Activated naive CD4-positive, alpha-beta T cell treated with anti-CD3 and anti-CD28 coated beads, Interleukin-2, amount 10 ng/mL, durations not matched to agents 7 days and 5 days (primary cell): Measurements from ENCODE around the gene ARHGDIA.

Experiments used
- CTCF ChIA-PET: fragments of 350-600 bp; sonication (Branson Sonifier 250); formaldehyde crosslinking; loops from one replicate; lab custom pipeline; 2021; ENCODE audit warnings: antibody characterized with exemption; lab: Charles Lee
- DNase-seq: peaks from one replicate; pipeline ENCODE4 v3.0.0-alpha.2; 2020
- H3K27ac Mint-ChIP-seq: one replicate; pipeline ENCODE4 v1.8.0; 2021; ENCODE audit warnings: mild to moderate bottlenecking, moderate library complexity, mixed read lengths
- H3K27me3 Mint-ChIP-seq: one replicate; pipeline ENCODE4 v1.8.0; 2021; ENCODE audit warnings: mild to moderate bottlenecking, mixed read lengths
- H3K36me3 Mint-ChIP-seq: one replicate; pipeline ENCODE4 v1.8.0; 2021; ENCODE audit warnings: mixed read lengths
- H3K4me1 Mint-ChIP-seq: one replicate; pipeline ENCODE4 v1.8.0; 2021; ENCODE audit warnings: mixed read lengths
- H3K4me3 Mint-ChIP-seq: one replicate; pipeline ENCODE4 v1.8.0; 2021; ENCODE audit warnings: mild to moderate bottlenecking, moderate library complexity, mixed read lengths
- H3K9me3 Mint-ChIP-seq: one replicate; pipeline ENCODE4 v1.8.0; 2021; ENCODE audit warnings: mixed read lengths

Gene ARHGDIA

DNA sequence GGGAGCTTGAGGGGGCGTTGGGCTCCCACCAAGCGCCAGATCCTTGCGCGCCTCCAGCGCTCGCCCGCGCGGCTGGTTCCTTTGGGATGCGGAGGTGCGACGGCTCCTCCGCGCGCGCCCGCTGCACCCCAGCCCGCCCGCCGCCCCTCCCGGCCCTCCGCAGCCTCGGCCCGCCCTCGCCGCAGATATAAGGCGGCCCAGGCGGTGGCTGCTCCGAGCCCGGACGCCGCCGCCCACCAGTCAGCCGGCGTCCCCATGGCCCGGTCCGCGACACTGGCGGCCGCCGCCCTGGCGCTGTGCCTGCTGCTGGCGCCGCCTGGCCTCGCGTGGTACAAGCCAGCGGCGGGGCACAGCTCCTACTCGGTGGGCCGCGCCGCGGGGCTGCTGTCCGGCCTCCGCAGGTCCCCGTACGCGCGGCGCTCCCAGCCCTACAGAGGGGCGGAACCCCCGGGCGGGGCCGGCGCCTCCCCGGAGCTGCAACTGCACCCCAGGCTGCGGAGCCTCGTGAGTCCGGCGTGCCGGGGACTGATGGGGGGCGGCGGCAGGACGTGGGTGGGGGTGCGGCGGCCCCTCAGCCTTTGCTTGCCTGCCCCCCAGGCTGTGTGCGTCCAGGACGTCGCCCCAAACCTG lies 31.0 kb upstream of the ARHGDIA start, which contains the start of gene NPB:
Gene NPB, plus strand, starts transcription at position 216 of the 630 bp plus-strand sequence. Its CDS starts 40 bp downstream, at position 256.
- Mint-ChIP-seq H3K36me3 (peaks cover 23% of the 10 kb centered on the region), H3K4me1 (peaks cover 5% of the 10 kb centered on the region), H3K9me3 (no peaks in the 10 kb centered on the region), H3K27ac (no peak within 1 kb of the TSS), H3K27me3 (peaks cover 32% of the 10 kb centered on the region), H3K4me3 (peak within 1 kb of the TSS; percentile 11)
- CTCF ChIA-PET, result no interaction called here
- DNase-seq, result peak; percentile 40

DNA sequence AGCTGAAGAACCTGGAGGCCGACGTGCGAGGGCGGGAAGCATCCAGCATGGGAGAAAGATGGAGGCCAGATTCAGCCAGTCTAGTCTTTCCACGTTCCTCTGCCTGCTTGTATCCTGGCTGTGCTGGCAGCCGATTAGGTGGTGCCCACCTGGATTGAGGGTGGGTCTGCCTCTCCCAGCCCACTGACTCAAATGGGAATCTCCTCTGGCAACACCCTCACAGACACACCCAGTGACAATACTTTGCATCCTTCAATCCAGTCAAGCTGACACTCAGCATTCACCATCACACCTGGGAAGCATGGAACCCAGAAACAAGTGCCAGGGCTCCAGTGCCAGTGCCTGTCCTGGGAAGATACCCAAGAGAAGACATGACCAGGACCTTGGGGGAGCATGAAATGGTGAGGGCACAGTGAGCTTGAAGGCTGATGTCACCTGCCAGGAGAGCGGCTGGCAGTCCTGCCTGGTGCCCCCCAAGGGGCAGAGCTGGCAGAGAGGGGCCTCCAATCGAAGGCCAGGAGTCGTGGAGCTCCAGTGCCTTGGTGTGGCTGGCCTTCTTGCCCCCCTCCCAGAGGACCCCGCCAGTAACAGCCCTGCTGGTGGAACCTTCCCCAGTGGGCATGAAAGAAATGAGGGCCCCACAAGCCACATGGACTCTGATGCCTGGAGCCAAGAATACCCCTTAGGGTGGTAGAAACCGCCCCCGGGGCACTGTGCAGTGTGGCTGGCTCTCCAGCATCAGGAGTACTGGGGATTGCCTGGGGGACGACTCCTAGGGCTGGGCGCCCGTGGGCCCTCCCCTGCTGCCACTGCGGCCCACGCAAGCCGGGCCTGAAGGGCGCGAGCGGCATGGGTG lies 30.3 kb upstream of the ARHGDIA start:
- H3K4me3 Mint-ChIP-seq, result peak overlapping the region; percentile 11
- H3K27me3 Mint-ChIP-seq, result peaks cover 32% of the 10 kb centered on the region
- H3K36me3 Mint-ChIP-seq, result peaks cover 18% of the 10 kb centered on the region
- H3K4me1 Mint-ChIP-seq, result peaks cover 5% of the 10 kb centered on the region
- CTCF ChIA-PET, result no interaction called here
- no peak overlapping the region for H3K27ac Mint-ChIP-seq
- DNase-seq, result no peak
- H3K9me3 Mint-ChIP-seq, result no peaks in the 10 kb centered on the region

DNA sequence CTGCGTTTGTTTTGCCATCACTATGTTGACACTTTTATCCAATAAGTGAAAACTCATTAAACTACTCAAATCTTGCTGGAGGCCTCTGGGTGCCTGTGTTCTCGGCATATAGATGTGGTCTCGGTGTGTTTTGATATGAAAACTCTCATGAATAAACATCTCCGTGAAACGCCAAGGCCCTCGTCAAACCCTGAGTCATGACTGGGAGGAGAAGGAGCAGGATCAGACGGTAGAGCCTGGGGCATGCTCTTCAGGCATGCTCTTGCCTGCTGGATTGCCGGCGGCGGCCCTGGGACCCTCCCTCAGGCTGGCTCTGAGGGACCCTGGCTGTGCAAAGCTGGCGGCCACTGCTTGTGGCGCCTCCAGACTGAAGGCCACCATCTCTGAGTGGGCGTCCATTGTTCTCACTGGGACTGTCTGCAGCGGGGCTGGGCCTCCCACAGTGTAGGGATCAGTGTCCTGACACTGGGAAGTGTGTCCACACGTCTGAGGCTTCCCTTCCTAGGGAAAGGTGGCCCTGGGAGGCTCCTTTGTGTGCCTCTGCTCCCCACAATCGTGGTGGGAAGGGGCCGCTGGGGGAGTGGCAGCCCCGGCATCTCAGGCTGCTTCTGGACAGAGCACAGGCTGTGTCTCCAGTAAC lies 29.2 kb upstream of the ARHGDIA start:
- H3K4me3 Mint-ChIP-seq, result no peak overlapping the region
- no peaks in the 10 kb centered on the region for H3K9me3 Mint-ChIP-seq
- CTCF ChIA-PET, result no interaction called here
- peaks cover 32% of the 10 kb centered on the region for H3K27me3 Mint-ChIP-seq
- no peak for DNase-seq
- H3K27ac Mint-ChIP-seq, result no peak overlapping the region
- H3K36me3 Mint-ChIP-seq, result peaks cover 23% of the 10 kb centered on the region
- peaks cover 5% of the 10 kb centered on the region for H3K4me1 Mint-ChIP-seq

DNA sequence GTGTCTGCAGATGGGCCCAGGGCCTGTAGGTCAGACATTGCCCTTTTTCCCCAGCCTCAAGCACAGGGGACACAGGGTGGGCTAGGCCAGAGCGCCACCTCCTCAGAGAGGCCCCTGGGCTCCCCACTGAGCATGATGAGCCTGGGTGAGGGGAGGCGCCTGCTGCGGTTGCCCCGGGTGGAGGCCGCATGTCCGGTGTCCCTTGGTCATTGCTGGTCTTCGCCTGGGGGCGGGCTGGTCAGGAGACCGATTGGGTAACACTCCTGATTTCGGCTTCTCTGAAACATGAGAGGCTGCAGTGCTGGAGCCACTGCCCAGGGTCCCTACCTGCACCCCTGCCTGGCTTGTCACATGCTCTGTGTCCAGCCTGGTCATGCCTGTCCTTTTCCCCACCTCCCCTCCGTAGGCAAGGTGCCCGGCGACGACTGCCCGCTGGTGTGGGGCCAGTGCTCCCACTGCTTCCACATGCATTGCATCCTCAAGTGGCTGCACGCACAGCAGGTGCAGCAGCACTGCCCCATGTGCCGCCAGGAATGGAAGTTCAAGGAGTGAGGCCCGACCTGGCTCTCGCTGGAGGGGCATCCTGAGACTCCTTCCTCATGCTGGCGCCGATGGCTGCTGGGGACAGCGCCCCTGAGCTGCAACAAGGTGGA lies 28.5 kb upstream of the ARHGDIA start:
- CTCF ChIA-PET, result no interaction called here
- H3K27me3 Mint-ChIP-seq, result peaks cover 32% of the 10 kb centered on the region
- H3K4me3 Mint-ChIP-seq, result no peak overlapping the region
- H3K4me1 Mint-ChIP-seq, result peaks cover 5% of the 10 kb centered on the region
- H3K9me3 Mint-ChIP-seq, result no peaks in the 10 kb centered on the region
- DNase-seq, result no peak
- H3K27ac Mint-ChIP-seq, result no peak overlapping the region
- peaks cover 24% of the 10 kb centered on the region for H3K36me3 Mint-ChIP-seq

DNA sequence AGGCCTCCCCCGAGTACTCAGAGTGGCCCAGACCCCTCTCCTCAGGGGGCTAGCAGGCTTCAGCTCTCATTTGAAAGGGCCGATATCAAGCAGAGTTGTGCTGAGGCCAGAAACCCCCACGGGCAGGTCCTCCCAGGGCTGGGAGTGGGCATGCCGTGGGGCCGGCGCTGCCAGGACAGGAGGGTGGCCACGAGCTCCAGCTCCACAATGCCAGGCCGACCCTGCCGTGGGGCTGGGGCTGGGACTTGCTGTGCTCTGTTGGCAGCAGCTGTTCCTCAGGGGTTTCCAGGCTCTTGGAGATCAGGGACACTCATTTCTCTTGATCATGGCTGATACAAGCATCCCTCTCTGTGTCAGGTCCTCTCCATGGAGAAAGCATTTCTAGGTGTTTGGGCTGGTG lies 27.7 kb upstream of the ARHGDIA start:
- CTCF ChIA-PET, result no interaction called here
- no peak overlapping the region for H3K4me3 Mint-ChIP-seq
- no peak for DNase-seq
- H3K27me3 Mint-ChIP-seq, result peaks cover 30% of the 10 kb centered on the region
- peaks cover 5% of the 10 kb centered on the region for H3K4me1 Mint-ChIP-seq
- no peak overlapping the region for H3K27ac Mint-ChIP-seq
- no peaks in the 10 kb centered on the region for H3K9me3 Mint-ChIP-seq
- peaks cover 22% of the 10 kb centered on the region for H3K36me3 Mint-ChIP-seq

DNA sequence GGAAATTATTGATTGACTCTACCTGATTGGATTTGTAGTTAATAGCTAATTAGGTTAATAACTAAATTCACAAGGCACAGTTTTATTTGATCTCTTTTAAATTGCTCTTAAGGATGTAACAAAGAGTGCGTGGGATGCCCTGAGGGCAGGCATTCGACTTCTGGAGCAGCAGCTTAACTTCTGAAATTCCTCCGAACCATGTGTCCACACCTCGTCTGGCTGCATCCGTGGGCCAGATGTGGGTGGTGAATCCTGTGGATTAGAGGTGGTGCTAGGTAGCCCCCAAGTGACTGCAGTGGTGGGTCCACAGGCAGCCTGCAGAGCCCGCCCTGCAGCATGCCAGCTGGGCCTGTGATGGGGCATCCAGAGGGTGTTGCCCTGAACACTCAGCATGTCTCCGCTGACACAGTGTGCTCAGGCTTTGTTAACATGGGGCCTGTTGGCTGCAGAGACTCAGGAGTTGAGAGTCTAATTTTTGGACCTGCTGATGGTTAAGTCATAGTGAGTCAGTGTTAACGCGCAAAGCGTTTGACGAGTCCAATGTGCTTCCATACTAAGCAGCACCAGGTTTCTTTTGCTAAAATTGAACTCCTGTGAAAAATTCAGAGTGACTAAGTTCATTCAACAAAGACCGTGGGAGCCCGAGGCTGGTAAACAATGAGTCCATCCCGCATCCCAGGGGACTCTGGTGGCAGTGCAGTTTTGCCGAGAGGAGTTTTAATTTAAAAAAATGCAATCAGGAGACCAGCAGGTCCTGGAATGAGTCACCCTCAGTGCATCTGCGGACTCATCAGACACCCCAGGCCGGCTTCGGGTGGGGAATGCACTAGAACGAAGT lies 27.1 kb upstream of the ARHGDIA start:
- Mint-ChIP-seq H3K27me3 (peaks cover 24% of the 10 kb centered on the region), H3K4me3 (no peak overlapping the region), H3K9me3 (no peaks in the 10 kb centered on the region), H3K4me1 (peaks cover 7% of the 10 kb centered on the region), H3K36me3 (peaks cover 22% of the 10 kb centered on the region), H3K27ac (no peak overlapping the region)
- CTCF ChIA-PET, result no interaction called here
- DNase-seq, result no peak

DNA sequence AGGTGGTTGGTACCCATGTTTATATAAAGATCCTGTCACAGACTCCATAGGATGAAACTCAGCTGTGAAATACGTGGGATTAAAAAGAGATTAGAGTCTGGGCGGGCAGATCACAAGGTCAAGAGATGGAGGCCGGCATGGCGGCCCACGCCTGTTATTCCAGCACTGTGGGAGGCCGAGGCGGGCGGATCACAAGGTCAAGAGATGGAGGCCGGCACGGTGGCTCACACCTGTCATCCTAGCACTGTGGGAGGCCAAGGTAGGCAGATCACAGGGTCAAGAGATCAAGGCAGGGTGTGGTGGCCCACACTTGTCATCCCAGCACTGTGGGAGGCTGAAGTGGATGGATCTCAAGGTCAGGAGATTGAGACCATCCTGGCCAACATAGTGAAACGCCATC lies 24.3 kb upstream of the ARHGDIA start:
- CTCF ChIA-PET, result no interaction called here
- Mint-ChIP-seq H3K9me3 (no peaks in the 10 kb centered on the region), H3K4me1 (peaks cover 10% of the 10 kb centered on the region), H3K4me3 (no peak overlapping the region), H3K27ac (no peak overlapping the region), H3K36me3 (peaks cover 21% of the 10 kb centered on the region), H3K27me3 (no peaks in the 10 kb centered on the region)
- no peak for DNase-seq

DNA sequence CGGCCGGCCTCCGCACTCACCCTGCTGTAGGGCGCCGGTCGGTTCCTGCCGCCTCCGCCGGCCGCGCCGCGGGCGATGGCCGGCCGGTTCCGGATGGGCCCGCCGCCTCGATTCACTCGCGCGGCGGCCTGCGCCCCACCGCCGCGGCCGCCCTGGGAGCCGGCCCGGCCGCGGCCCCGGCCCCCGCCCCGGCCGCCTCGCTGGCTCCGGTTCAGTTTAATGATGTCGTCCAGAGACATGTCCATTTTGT lies 20.1 kb upstream of the ARHGDIA start:
- CTCF ChIA-PET, result interaction anchor here (0.6 to 1.3 kb wide), 3 partner anchors 22 to 36 kb away, joined by 3 read pairs; no protein-coding TSS in a partner anchor
- peak overlapping the region; percentile 96 for H3K4me3 Mint-ChIP-seq
- peaks cover 37% of the 10 kb centered on the region for H3K4me1 Mint-ChIP-seq
- no peaks in the 10 kb centered on the region for H3K27me3 Mint-ChIP-seq
- H3K36me3 Mint-ChIP-seq, result peaks cover 37% of the 10 kb centered on the region
- H3K9me3 Mint-ChIP-seq, result no peaks in the 10 kb centered on the region
- H3K27ac Mint-ChIP-seq, result peak overlapping the region; percentile 99
- DNase-seq, result no peak

DNA sequence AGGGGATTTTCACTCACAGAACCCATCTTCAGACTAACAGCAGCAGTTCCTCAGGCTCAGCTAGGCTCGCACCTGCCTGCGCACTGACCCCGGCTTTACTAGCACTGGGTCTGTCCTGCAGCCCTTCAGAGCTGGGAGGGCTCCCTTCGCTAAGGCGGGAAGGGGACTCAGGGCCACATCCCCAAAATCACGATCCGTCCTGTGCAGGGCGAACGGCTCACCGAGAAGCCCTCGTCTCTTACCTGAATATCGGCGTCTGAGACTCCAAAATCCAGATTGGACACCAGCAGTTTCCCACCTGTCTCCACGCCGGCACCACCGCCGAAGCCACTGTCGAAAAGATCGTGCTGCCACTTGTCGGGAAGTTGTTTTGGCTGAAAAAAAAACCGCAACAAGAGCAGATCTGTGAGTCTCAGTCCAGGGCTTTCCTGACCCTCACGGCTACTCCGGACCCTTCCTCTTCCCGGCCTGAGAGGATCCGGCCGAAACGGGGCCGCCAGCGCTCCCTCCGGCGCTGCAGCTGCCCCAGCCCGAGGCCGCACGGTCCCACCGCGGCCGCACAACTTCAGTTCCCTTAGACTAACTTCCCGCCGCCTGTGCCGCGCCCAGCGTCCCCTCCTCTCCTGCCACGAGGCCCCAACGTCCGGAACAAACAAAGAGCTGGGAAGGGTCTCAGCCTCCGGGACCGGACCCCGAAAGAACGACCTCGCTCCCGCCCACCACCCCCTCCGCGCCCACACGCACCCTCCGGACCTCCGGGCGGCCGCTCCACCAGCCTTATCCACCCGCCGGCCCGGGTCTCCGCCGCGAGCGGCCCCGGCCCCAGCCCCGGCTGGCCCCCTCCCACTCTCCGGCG lies 19.5 kb upstream of the ARHGDIA start:
- peak overlapping the region; percentile 98 for H3K27ac Mint-ChIP-seq
- DNase-seq, result peak; percentile 59
- no peaks in the 10 kb centered on the region for H3K27me3 Mint-ChIP-seq
- CTCF ChIA-PET, result interaction anchor here (0.6 kb wide), 1 partner anchor 36 kb away, joined by 3 read pairs; no protein-coding TSS in a partner anchor
- no peaks in the 10 kb centered on the region for H3K9me3 Mint-ChIP-seq
- peaks cover 42% of the 10 kb centered on the region for H3K4me1 Mint-ChIP-seq
- H3K36me3 Mint-ChIP-seq, result peaks cover 40% of the 10 kb centered on the region
- peak overlapping the region; percentile 87 for H3K4me3 Mint-ChIP-seq

DNA sequence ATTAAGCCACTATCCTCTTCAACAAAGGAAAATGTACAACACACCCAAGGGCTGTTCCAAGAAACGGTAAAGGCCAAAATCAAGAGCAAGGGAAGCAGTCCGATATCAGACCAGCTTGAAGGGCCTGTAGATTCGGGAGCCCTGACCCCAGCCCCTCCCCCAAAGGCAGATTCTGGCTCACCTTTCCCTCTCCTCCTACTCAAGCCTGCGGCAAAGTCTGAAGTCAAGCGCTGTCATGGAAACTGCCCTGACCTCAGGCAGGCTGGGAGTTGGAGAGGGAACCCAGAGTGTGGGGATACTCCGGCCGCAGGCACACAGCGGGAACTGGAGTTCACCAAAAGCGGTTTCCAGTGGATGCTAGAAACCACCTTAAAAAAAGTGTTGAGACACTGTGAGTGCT lies 18.5 kb upstream of the ARHGDIA start:
- CTCF ChIA-PET, result no interaction called here
- Mint-ChIP-seq H3K4me1 (peaks cover 45% of the 10 kb centered on the region), H3K4me3 (peak overlapping the region; percentile 87), H3K27ac (peak overlapping the region; percentile 81), H3K27me3 (no peaks in the 10 kb centered on the region), H3K36me3 (peaks cover 45% of the 10 kb centered on the region), H3K9me3 (no peaks in the 10 kb centered on the region)
- no peak for DNase-seq

DNA sequence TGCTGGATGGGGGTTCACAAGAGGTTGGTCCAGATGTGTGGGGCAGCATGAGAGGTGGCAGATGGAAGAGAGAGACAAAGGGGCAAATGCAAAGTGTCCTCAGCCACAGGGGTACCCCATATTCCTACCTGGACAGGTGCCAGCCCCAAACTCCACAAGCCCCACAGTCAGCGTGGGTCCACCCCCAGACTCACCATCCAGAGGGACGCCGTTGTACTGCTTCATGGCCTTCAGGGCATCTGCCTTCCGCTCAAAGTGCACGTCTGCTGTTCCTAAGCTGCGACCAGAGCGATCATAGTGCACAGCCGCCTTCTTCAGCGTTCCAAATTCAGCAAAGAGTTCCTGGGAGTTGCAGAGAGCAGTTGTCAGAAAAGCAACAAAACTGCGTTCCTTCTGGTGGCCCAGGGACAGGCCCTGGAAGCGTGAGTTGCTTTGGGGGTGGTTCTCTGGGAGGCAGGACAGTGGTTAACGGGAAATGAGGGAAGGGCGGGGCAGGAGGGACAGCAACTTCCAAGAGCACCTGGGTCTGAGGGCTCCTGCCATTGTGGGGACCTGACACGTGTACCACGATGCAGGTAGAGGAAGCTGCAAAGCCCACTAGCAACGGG lies 18.0 kb upstream of the ARHGDIA start:
- CTCF ChIA-PET, result no interaction called here
- Mint-ChIP-seq H3K27ac (peak overlapping the region; percentile 81), H3K27me3 (no peaks in the 10 kb centered on the region), H3K9me3 (no peaks in the 10 kb centered on the region), H3K4me3 (peak overlapping the region; percentile 56), H3K4me1 (peaks cover 45% of the 10 kb centered on the region), H3K36me3 (peaks cover 49% of the 10 kb centered on the region)
- no peak for DNase-seq

DNA sequence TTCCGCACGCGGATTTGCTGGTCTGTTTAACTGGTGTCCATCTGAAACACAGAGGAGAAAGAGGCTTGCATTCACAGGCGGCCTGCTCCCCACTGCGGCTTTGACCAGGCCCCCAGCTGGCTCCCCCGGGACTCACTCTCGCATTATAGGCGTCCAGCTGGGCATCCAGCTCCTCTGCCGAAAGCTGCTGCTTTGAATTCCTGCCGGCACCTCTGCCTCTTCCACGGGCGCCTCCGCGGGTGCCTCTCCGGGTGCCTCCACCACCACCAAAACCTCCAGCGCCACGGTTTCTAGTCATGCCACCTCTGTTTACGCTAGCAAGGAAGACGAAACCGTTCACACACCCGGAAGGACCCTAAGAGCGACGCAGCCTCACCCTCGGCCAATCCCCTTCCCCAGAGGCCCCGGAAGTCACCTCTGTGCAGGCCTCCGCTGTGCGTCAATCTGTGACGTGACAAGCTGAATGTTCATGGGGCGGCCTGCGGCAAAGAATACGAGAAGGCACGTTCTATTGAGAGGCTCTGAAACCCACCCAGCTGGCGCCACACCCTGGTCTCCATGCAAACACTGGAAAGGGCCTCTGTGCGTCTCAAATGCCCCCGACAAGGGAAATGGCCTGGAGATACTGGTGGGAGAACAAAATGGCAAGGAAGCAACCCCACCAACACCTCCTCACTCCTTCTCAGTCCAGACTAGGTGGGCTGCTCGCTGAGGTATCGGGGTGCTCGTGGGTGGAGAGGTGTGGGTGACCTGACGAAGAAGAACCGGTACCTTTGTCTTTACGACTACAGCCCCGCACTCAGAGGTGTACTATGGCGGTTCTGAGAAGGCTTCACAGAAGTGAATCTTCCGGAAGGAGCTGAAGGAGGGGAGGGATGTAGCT lies 17.2 kb upstream of the ARHGDIA start:
- peaks cover 51% of the 10 kb centered on the region for H3K36me3 Mint-ChIP-seq
- DNase-seq, result no peak
- peak overlapping the region; percentile 37 for H3K27ac Mint-ChIP-seq
- peaks cover 43% of the 10 kb centered on the region for H3K4me1 Mint-ChIP-seq
- H3K9me3 Mint-ChIP-seq, result no peaks in the 10 kb centered on the region
- peak overlapping the region; percentile 56 for H3K4me3 Mint-ChIP-seq
- CTCF ChIA-PET, result no interaction called here
- no peaks in the 10 kb centered on the region for H3K27me3 Mint-ChIP-seq
